AG09319 (cell line): ENCODE measurements around the gene KCNJ10.

Experiments
- DNase-seq: peaks from one replicate; pipeline ENCODE4 v3.0.0-alpha.2; 2010; ENCODE audit warnings: low read depth; ENCODE audit errors: extremely low read depth
- CTCF ChIP-seq: IDR thresholded peaks from 2 replicates; pipeline ENCODE4 v1.5.1; 2011; ENCODE audit warnings: low read depth, mild to moderate bottlenecking, inconsistent platforms, low read length, moderate library complexity

Gene KCNJ10

GRCh38 chr1:160093624-160094290 is 23.8 kb upstream of the KCNJ10 start:
- no peak for TF ChIP-seq CTCF
- no peak for DNase-seq

- no peak for TF ChIP-seq CTCF
Observed at GRCh38 chr1:160093069-160093395, 23.1 kb upstream of the KCNJ10 start.

GRCh38 chr1:160092366-160093068 is 22.6 kb upstream of the KCNJ10 start:
- no peak for DNase-seq
- no peak for TF ChIP-seq CTCF

More at GRCh38 chr1:160093069-160093395, 23.1 kb upstream of the KCNJ10 start:
- no peak for DNase-seq

GRCh38 chr1:160091666-160092223 is 21.8 kb upstream of the KCNJ10 start:
- no peak for DNase-seq
- TF ChIP-seq CTCF: no peak

- no peak for TF ChIP-seq CTCF
- no peak for DNase-seq
Observed at GRCh38 chr1:160090760-160091159, 20.8 kb upstream of the KCNJ10 start.

- DNase-seq: no peak
- no peak for TF ChIP-seq CTCF
Observed at GRCh38 chr1:160089883-160090282, 19.9 kb upstream of the KCNJ10 start.

GRCh38 chr1:160087118-160087662 is 17.2 kb upstream of the KCNJ10 start:
- TF ChIP-seq CTCF: no peak
- DNase-seq: no peak
